Smooth muscle cell (in vitro differentiated cells): Measurements from ENCODE around the gene FKBP15. TPM values are rescaled to one million over a fixed set of nuclear protein-coding genes. Genes with fewer than 3 reads are reported as not detected.

Experiments used
- DNase-seq: peaks from one replicate; lab custom pipeline; 2025; ENCODE audit not compliant: unreplicated experiment; lab: John Stamatoyannopoulos, UW
- H2AFZ ChIP-seq: fragments of 200-600 bp; sonication (generic); 2 replicates; pipeline ENCODE4 v1.6.0; 2016; ENCODE audit warnings: antibody characterized with exemption, low read depth, mild to moderate bottlenecking
- H3F3A ChIP-seq: fragments of 200-600 bp; sonication (generic); 2 replicates; pipeline ENCODE4 v1.6.0; 2017; ENCODE audit warnings: antibody characterized with exemption, low read depth
- H3K27ac ChIP-seq: fragments of 200-600 bp; sonication (generic); 2 replicates; pipeline ENCODE4 v1.5.1; 2016; ENCODE audit warnings: low read depth, mild to moderate bottlenecking
- H3K27me3 ChIP-seq: fragments of 200-600 bp; sonication (generic); 2 replicates; pipeline ENCODE4 v1.6.1; 2016; ENCODE audit warnings: low read depth, mild to moderate bottlenecking
- H3K36me3 ChIP-seq: fragments of 200-600 bp; sonication (generic); 2 replicates; pipeline ENCODE4 v1.5.1; 2016; ENCODE audit warnings: low read depth
- H3K4me1 ChIP-seq: fragments of 200-600 bp; sonication (generic); 2 replicates; pipeline ENCODE4 v1.5.1; 2016; ENCODE audit warnings: low read depth
- H3K4me2 ChIP-seq: fragments of 200-600 bp; sonication (generic); 2 replicates; pipeline ENCODE4 v1.6.0; 2016; ENCODE audit warnings: mild to moderate bottlenecking
- H3K4me3 ChIP-seq: fragments of 200-600 bp; sonication (generic); 2 replicates; pipeline ENCODE4 v1.5.1; 2016; ENCODE audit warnings: mild to moderate bottlenecking
- H3K79me2 ChIP-seq: fragments of 200-600 bp; sonication (generic); 2 replicates; pipeline ENCODE4 v1.6.0; 2016; ENCODE audit warnings: low read depth, mild to moderate bottlenecking
- H3K9ac ChIP-seq: fragments of 200-600 bp; sonication (generic); 2 replicates; pipeline ENCODE4 v1.6.0; 2016; ENCODE audit warnings: low read depth
- H3K9me3 ChIP-seq: fragments of 200-600 bp; sonication (generic); replicated peaks from 2 replicates; pipeline ENCODE4 v1.5.1; 2016; ENCODE audit warnings: low read depth
- H4K20me1 ChIP-seq: fragments of 200-600 bp; sonication (generic); 2 replicates; pipeline ENCODE4 v1.6.0; 2016; ENCODE audit warnings: low read depth
- WGBS: methylation state at CpG from one replicate; pipeline ENCODE4 v1.1.7; 2016; ENCODE audit warnings: low lambda C conversion rate; 5-methylcytosine and 5-hydroxymethylcytosine counted together
- polyA plus RNA-seq: library from polyadenylated mRNA; unstranded; fragments of >200 nt; fragmentation: Nextera tagmentation; extraction: Ambion mirVana; gene quantifications from 2 replicates; pipeline ENCODE4 v1.2.1, GENCODE V29; 2016
- total RNA-seq: library from RNA; depleted of rRNA; stranded (reverse); fragments of >200 nt; gene quantifications from 2 replicates; pipeline ENCODE4 v1.2.3, GENCODE V29; 2014
- TF ChIP-seq, protein P1 (sequence below): fragments of 200-600 bp; sonication (generic); IDR thresholded peaks from 2 replicates; pipeline ENCODE4 v1.5.1; 2017; ENCODE audit warnings: borderline replicate concordance, mild to moderate bottlenecking, antibody characterized with exemption; ENCODE audit not compliant: insufficient read depth, poor library complexity, severe bottlenecking

Gene FKBP15
- total and polyA plus RNA-seq, 2 experiments from 2014 or later = 13.0 to 27.9 TPM

GRCh38 chr9:113177251-113177650 lies 43.8 kb downstream of the FKBP15 start:
- H3K4me3 ChIP-seq = no peak overlapping the region
- no peaks in the 10 kb centered on the region for H3K9me3 ChIP-seq
- no peak overlapping the region for H2AFZ ChIP-seq
- H3K4me2 ChIP-seq = no peak overlapping the region
- H3K79me2 ChIP-seq = no peaks in the 10 kb centered on the region
- H3K4me1 ChIP-seq = no peaks in the 10 kb centered on the region
- no peak overlapping the region for H3K27ac ChIP-seq
- DNase-seq = no peak
- TF ChIP-seq, protein P1, sequence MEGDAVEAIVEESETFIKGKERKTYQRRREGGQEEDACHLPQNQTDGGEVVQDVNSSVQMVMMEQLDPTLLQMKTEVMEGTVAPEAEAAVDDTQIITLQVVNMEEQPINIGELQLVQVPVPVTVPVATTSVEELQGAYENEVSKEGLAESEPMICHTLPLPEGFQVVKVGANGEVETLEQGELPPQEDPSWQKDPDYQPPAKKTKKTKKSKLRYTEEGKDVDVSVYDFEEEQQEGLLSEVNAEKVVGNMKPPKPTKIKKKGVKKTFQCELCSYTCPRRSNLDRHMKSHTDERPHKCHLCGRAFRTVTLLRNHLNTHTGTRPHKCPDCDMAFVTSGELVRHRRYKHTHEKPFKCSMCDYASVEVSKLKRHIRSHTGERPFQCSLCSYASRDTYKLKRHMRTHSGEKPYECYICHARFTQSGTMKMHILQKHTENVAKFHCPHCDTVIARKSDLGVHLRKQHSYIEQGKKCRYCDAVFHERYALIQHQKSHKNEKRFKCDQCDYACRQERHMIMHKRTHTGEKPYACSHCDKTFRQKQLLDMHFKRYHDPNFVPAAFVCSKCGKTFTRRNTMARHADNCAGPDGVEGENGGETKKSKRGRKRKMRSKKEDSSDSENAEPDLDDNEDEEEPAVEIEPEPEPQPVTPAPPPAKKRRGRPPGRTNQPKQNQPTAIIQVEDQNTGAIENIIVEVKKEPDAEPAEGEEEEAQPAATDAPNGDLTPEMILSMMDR = no peak
- 100% methylated on average over 2 of the region's 2 CpGs for WGBS
- peaks cover 57% of the 10 kb centered on the region for H3K36me3 ChIP-seq
- H3F3A ChIP-seq = no peaks in the 10 kb centered on the region
- no peak overlapping the region for H3K9ac ChIP-seq
- H4K20me1 ChIP-seq = no peaks in the 10 kb centered on the region
- H3K27me3 ChIP-seq = no peaks in the 10 kb centered on the region

DNA sequence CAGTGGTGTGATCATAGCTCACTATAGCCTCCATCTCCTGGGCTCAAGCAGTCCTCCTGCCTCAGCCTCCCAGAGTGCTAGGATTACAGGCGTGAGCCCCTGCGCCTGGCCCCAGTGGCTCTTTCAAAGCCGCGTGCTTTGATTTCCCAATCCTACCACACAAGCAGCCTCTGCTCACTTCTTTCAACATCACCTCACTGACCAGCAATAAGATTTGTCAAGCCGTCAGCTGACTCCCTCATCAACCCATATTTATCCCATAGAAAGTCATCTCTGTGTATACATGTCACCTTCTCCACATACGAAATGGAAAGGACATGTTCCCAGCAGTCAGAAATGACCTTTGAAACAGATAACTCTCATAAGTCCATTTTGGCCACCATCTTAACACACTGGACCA lies 44.3 kb downstream of the FKBP15 start:
- Histone ChIP-seq H3K4me3 (no peak overlapping the region), H3F3A (no peaks in the 10 kb centered on the region), H3K27ac (no peak overlapping the region), H3K9ac (no peak overlapping the region), H3K4me2 (no peak overlapping the region), H2AFZ (no peak overlapping the region), H3K36me3 (peaks cover 54% of the 10 kb centered on the region), H3K9me3 (no peaks in the 10 kb centered on the region), H3K79me2 (no peaks in the 10 kb centered on the region), H3K27me3 (no peaks in the 10 kb centered on the region), H3K4me1 (no peaks in the 10 kb centered on the region), H4K20me1 (no peaks in the 10 kb centered on the region)
- TF ChIP-seq, protein P1 = no peak
- DNase-seq = no peak
- 97% methylated on average over 6 of the region's 6 CpGs for WGBS

DNA sequence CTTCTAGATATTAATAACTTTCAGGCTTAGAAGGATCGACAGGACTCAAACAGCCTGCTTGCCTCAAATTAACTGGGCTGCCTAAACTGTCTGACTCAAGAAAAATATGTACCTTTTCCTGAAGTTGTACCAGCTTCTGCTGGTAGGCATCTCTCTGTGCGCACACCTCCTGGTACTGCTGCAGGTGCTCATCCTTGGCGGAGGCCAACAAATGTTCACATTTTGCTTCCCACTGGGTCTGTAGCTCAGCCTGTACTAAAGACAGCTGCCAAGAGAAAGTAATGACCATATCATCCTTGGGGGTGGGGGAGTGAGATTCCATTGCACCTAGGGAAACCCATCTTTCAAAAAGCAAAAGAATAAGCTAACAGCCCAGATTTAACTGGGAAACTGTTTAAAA lies 47.7 kb downstream of the FKBP15 start:
- no peak overlapping the region for H3K4me3 ChIP-seq
- peaks cover 61% of the 10 kb centered on the region for H3K36me3 ChIP-seq
- WGBS = 100% methylated on average over 3 of the region's 3 CpGs
- H2AFZ ChIP-seq = no peak overlapping the region
- H3K27me3 ChIP-seq = no peaks in the 10 kb centered on the region
- H3K4me1 ChIP-seq = no peaks in the 10 kb centered on the region
- no peak overlapping the region for H3K9ac ChIP-seq
- no peaks in the 10 kb centered on the region for H3F3A ChIP-seq
- no peak overlapping the region for H3K27ac ChIP-seq
- TF ChIP-seq, protein P1 = no peak
- DNase-seq = no peak
- no peaks in the 10 kb centered on the region for H3K79me2 ChIP-seq
- no peaks in the 10 kb centered on the region for H4K20me1 ChIP-seq
- no peak overlapping the region for H3K4me2 ChIP-seq
- no peaks in the 10 kb centered on the region for H3K9me3 ChIP-seq

DNA sequence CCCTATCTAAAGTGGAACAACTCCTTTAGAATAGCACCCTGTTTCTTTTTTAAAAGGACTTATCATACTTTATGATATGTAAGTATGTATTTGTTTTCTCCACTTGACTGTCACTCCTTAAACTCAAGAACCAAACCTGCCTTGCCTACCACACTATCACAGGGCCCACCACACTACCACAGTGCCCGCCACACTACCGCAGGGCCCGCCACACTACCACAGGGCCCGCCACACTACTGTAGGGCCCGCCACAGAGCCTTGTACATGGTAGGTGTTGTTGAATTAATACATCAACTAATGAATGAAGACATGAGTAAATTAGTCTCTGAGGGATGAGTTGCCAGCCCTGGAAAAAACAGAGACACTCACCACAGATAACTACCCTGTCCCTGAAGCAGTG lies 52.3 kb downstream of the FKBP15 start:
- H3K27ac ChIP-seq = no peak overlapping the region
- WGBS = over 99% methylated on average over 5 of the region's 5 CpGs
- TF ChIP-seq, protein P1 = no peak
- no peaks in the 10 kb centered on the region for H3F3A ChIP-seq
- DNase-seq = no peak
- H3K4me1 ChIP-seq = no peaks in the 10 kb centered on the region
- no peak overlapping the region for H3K9ac ChIP-seq
- no peak overlapping the region for H3K4me2 ChIP-seq
- H3K4me3 ChIP-seq = no peak overlapping the region
- no peaks in the 10 kb centered on the region for H3K27me3 ChIP-seq
- no peaks in the 10 kb centered on the region for H4K20me1 ChIP-seq
- no peaks in the 10 kb centered on the region for H3K9me3 ChIP-seq
- peaks cover 35% of the 10 kb centered on the region for H3K36me3 ChIP-seq
- no peaks in the 10 kb centered on the region for H3K79me2 ChIP-seq
- H2AFZ ChIP-seq = no peak overlapping the region
